GM23338 (cell line): ENCODE measurements around the gene CORT.

ENCODE experiments used
- CREB1 ChIP-seq: fragments of 250-450 bp; sonication (Bioruptor Pico); IDR thresholded peaks from 2 replicates; pipeline ENCODE4 v1.5.0; 2020; ENCODE audit warnings: low read depth, mild to moderate bottlenecking, moderate library complexity
- EZH2 ChIP-seq: fragments of 200-600 bp; sonication (generic); IDR thresholded peaks from one replicate; pipeline ENCODE4 v1.8.0; 2017; ENCODE audit warnings: antibody characterized with exemption, mild to moderate bottlenecking, low read depth; ENCODE audit not compliant: unreplicated experiment
- JUNB ChIP-seq: IDR thresholded peaks from one replicate; pipeline ENCODE4 v1.6.1; 2016; ENCODE audit warnings: antibody characterized with exemption; ENCODE audit not compliant: unreplicated experiment
- POLR2AphosphoS5 ChIP-seq: IDR thresholded peaks from 2 replicates; pipeline ENCODE4 v1.6.1; 2016; ENCODE audit warnings: antibody characterized with exemption, low read depth
- STAT1 ChIP-seq: IDR thresholded peaks from one replicate; pipeline ENCODE4 v1.6.1; 2016; ENCODE audit warnings: antibody characterized with exemption; ENCODE audit not compliant: unreplicated experiment
- TF ChIP-seq, protein P1 (sequence below), 2 experiments: fragments of 200-600 bp in 1 of 2; sonication (generic) in 1 of 2; conservative IDR thresholded peaks; 2 replicates each; pipeline versions ENCODE4 v1.5.1 to v1.6.1; 2016 to 2017; ENCODE audit warnings: antibody characterized with exemption in 2 of 2, low read depth in 2 of 2, mild to moderate bottlenecking in 2 of 2, moderate library complexity in 1 of 2

- TF ChIP-seq, protein P1, sequence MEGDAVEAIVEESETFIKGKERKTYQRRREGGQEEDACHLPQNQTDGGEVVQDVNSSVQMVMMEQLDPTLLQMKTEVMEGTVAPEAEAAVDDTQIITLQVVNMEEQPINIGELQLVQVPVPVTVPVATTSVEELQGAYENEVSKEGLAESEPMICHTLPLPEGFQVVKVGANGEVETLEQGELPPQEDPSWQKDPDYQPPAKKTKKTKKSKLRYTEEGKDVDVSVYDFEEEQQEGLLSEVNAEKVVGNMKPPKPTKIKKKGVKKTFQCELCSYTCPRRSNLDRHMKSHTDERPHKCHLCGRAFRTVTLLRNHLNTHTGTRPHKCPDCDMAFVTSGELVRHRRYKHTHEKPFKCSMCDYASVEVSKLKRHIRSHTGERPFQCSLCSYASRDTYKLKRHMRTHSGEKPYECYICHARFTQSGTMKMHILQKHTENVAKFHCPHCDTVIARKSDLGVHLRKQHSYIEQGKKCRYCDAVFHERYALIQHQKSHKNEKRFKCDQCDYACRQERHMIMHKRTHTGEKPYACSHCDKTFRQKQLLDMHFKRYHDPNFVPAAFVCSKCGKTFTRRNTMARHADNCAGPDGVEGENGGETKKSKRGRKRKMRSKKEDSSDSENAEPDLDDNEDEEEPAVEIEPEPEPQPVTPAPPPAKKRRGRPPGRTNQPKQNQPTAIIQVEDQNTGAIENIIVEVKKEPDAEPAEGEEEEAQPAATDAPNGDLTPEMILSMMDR (conservative IDR thresholded peaks at IDR 0.05; ENCODE audit: low read depth in 2 of 2) = no peak
- TF ChIP-seq JUNB = no peak
- no peak for TF ChIP-seq EZH2
- no peak for TF ChIP-seq STAT1
- no peak for TF ChIP-seq POLR2AphosphoS5
- no peak for TF ChIP-seq CREB1 (CRISPR knock-in tag)
Observed at GRCh38 chr1:10446790-10447422, 2.9 kb upstream of the CORT start.
